Ramos (cell line): ENCODE results near the gene ADGRA1.
"Not testable (repeated sequence)": the region's sequence is repeated elsewhere in the genome, so short reads cannot be mapped to it uniquely, and the experiment has no call there.

ENCODE experiments used
- in situ Hi-C: fragments of 300-500 bp; cut with MboI; formaldehyde crosslinking; loops from one replicate; pipeline ENCODE4 v1.14.3; 2022; ENCODE audit warnings: low sequenced_read_pairs; ENCODE audit not compliant: unreplicated experiment

Gene ADGRA1

DNA sequence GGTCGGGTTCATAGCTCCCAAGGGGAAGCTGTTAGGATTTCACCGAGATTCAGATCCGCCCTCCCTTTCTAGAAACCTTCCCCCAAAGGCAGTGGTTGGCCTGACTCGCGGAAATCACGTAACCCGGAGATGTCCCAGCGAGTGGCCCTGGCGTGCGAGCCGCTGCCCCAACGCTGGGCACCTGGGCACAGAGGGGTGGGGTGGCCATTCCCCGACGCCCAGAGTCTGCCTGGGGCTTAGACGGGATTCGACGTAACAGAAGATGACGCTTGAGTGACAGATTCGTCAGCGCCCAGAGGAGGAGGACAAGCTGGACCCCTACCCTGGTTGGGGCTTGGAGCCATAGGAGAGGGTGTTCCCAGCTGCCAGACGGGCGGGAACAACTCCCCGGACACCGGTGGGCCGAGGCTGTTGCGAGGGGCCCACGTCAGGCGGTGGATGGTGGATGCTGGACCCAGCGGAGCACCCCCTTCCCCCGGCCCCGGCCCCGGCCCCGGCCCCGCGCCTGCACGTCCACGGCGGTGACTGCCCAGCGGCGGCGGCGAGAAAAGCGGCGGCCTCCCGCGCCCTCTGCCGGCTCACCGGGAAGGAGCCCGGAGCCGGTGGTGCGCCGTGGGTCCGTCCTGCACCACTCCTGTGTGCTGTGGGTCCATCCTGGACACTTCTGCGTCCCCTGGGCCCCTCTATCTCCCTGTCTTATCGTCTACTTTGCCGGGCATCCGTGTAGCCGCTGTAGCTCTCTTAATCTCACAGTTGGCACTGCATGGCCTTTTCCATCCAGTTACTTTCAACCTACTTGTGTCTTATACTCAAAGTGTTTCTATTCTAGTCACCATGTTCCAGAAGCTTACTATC is 36.9 kb downstream of the ADGRA1 start:
- in situ Hi-C loops = no loop called here

DNA sequence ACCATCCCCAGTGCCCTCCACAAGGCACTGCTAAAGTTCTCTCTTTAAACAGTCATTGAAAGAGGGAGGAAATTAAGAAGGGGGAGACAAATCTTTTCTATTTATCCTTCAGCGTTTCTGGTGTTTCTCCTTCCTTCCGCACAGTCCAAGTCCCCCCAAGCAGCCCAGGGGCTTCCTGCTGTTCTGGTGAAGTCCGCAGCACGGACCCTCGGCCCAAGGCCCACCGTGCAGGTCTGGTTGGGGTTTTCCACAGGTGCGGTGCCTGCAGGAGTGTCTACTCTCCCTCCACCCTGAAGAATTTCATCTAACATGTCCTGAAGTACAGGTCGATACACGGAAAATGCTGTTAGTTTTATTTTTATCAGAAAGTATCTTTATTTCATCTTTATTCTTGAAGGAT is 38.2 kb downstream of the ADGRA1 start:
- in situ Hi-C loops = no loop called here

DNA sequence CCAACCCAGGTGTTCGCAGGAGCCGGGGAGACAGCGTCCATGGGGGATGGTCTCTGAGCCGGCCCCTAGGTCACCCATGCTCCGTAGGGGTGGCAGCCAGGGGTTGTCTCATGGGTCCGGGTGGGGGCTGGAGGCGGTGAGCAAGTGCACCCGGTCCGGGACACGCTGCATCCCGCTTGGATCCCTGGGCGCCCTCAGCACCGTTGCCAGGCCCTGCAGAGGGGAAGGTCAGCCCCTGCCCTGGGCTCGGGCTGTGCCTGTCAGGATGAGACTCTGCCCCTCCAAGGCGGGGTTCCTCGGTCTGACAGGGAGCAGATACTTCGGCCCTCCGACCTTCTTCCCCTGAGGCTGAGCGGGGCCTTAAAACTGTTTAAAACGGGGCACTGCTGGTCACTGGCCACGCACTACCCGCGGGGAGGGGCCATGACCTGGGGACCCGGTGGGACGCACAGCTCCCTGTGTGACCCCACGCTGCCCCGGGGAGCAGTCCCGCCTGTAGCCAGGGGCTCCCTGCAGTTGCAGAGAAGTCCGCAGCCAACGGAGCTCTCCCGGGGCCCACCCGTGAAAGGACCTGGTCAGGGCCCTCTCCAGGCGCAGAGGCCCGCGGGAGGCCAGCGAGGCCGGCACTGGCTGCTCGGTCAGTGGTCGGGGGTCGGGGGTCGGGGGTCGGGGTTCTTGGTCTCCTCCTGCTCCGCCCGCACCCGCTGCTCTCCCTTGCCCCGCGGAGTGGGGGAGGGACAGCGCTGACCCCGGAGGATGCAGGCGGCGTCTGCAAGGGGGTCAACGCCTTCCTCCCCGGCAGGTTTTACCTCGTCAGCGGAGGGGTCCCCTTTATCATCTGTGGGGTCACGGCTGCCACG is 38.9 kb downstream of the ADGRA1 start:
- in situ Hi-C loops = no loop called here

DNA sequence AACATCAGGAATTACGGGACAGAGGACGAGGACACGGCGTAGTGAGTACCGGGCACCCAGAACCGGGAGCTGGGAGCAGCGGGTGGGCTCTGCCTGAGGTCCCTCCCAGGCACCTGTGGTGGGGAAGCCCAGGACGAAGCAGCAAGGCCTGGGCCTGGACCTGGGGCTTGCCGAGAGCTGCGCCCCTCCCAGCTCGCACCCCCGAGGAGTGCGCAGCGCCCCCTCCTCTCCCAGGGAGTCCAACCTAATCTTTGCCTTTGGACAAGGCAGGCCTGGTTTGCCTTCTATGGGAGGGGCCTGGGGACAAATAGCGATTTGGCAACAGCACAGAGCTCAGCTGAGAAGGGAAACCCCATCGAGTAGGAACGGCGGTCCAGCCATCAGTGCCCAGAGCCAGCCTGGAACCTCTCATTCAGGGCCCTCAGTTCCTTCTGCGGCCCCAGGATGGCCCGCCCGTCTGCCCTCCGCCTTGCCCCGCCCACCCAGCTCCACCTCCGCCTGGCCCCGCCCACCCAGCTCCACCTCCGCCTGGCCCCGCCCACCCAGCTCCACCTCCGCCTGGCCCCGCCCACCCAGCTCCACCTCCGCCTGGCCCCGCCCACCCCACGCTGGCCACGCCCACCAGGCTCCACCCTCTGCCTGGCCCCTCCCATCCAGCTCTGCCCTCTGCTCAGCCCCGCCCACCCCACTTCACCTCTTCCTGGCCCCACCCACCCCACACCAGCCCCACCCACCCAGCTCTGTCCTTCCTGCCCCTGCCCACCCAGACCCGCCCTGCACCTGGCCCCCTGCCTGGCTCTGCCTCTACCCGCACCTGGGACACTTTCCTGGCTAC is 39.8 kb downstream of the ADGRA1 start:
- in situ Hi-C loops = no loop called here

DNA sequence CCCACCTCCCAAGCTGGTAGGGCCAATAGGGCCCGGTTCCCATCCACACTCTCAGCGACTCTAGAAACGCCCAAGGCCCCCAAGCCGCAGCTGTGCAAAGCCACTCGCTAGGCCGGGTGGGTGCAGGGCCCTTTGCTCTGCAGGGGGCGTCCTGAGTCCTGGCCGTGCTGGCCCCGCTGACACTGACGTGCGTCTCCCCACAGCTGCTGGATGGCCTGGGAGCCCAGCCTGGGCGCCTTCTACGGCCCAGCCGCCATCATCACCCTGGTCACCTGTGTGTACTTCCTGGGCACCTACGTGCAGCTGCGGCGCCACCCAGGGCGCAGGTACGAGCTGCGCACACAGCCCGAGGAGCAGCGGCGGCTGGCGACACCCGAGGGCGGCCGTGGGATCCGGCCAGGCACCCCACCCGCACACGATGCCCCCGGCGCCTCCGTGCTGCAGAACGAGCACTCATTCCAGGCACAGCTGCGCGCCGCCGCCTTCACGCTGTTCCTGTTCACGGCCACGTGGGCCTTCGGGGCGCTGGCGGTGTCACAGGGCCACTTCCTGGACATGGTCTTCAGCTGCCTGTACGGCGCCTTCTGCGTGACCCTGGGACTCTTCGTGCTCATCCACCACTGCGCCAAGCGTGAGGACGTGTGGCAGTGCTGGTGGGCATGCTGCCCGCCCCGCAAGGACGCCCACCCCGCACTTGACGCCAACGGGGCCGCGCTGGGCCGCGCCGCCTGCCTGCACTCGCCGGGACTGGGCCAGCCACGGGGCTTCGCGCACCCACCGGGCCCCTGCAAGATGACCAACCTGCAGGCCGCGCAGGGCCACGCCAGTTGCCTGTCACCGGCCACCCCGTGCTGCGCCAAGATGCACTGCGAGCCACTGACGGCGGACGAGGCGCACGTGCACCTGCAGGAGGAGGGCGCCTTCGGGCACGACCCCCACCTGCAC is 40.7 kb downstream of the ADGRA1 start:
- in situ Hi-C loops = no loop called here

DNA sequence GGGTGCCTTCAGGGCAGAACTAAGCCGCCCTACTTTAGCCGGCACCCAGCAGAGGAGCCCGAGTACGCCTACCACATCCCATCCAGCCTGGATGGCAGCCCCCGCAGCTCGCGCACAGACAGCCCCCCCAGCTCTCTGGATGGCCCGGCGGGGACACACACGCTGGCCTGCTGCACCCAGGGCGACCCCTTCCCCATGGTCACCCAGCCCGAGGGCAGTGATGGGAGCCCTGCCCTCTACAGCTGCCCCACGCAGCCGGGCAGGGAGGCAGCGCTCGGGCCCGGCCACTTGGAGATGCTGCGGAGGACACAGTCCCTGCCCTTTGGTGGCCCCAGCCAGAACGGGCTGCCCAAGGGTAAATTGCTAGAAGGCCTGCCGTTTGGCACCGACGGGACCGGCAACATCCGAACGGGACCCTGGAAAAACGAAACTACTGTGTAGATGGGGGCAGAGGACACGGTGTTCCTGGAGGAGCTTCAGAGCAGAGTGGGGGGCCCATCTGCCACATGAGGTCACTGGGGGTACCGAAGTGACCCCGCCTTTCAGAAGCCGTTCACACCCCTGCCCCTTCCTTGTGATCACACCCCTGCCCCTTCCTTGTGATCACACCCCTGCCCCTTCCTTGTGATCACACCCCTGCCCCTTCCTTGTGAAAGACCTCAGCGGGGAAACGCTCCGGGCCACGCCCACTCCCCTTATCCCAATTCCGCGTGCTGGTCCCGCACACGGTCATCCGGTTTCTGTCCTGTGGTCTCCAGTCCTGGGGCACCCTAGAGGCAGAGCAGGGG is 41.5 kb downstream of the ADGRA1 start:
- in situ Hi-C loops = no loop called here

DNA sequence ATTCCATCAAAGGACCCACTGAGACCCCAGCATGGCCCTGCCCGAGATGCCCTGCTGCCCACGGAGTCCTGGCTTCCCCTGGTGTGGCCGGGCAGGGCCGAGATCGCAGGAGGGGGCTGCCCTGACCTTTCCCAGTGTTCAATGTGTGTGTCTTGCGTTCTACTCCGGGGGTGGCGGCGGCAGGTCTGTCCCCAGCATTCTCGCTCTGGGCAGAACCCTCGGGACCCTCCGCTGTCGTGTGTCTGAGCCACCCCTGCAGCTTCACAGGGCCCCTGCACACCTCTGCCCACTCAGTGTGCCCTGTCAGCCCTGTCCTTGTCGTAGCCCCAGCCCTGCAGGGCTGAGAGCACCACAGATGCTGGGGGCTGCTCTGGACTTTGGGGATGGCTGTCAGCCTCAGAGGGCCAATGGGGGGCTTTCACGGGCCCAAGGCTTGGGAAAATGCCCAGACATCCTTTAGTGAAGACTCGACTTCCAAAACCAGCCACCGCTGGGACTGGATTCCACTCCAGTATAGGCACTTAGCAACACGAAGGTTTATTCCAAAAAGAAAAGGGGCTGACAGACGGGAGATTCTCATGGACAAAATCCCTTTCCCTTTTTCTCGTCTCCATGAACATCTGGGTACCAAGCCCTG is 42.3 kb downstream of the ADGRA1 start:
- in situ Hi-C loops = no loop called here

DNA sequence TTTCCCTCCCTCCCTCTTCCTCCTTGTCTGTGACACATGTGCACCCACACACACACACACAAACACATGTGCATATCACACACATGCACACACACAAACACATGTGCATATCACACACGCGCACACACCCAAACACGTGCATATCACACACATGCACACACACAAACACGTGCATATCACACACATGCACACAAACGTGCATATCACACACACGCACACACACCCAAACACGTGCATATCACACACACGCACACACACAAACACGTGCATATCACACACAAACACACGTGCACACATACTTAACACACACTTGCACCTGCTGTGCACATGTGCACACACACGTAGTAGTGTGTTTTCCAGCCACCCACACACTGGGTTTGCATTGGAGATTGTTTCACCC is 42.9 kb downstream of the ADGRA1 start:
- in situ Hi-C loops = no loop called here

DNA sequence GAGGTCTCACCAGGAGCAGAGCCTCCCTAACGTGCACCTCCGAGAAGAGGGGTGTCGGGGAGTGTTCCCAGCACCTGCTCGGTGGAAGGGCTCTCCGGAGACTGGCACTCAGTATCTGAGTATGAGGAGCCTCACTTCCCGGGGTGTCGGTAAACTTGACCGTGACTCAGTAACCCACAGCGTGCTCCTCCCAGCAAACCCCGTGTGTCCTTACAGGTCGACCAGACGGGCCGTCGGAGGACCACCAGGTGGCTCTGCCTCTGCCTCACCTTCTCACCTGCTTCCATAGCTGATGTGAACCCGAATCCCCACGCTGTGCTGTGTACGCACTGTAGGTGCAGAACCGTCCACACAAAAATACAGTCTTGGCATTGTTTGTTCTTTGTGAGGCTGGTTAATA is 43.3 kb downstream of the ADGRA1 start:
- in situ Hi-C loops = no loop called here

DNA sequence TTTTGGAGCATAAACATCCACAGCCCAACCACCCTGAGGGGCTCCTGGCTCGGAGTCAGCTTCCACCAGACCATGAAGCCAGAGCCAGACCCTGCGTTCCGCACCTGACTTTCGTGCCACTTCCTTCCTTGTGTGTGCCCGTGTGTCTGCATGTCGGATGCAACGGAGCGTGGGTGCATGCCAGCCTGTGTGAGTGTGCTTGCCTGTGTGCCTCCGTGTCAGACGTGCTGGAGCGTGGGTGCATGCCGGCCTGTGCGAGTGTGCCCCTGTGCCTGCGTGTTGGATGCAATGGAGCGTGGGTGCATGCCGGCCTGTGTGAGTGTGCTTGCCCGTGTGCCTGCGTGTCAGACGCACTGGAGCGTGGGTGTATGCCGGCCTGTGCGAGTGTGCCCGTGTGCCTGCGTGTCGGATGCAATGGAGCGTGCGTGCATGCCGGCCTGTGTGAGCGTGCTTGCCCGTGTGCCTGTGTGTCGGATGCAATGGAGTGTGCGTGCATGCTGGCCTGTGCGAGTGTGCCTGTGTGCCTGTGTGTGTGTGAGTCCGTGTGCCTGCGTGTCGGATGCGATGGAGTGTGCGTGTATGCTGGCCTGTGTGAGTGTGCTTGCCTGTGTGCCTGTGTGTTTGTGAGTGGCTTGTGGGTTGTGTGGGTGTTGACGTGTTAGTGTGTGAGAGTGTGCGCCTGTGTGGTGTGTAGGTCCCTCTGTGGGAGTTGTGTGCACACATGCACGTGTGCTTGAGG is 44.2 kb downstream of the ADGRA1 start:
- in situ Hi-C loops = no loop called here

DNA sequence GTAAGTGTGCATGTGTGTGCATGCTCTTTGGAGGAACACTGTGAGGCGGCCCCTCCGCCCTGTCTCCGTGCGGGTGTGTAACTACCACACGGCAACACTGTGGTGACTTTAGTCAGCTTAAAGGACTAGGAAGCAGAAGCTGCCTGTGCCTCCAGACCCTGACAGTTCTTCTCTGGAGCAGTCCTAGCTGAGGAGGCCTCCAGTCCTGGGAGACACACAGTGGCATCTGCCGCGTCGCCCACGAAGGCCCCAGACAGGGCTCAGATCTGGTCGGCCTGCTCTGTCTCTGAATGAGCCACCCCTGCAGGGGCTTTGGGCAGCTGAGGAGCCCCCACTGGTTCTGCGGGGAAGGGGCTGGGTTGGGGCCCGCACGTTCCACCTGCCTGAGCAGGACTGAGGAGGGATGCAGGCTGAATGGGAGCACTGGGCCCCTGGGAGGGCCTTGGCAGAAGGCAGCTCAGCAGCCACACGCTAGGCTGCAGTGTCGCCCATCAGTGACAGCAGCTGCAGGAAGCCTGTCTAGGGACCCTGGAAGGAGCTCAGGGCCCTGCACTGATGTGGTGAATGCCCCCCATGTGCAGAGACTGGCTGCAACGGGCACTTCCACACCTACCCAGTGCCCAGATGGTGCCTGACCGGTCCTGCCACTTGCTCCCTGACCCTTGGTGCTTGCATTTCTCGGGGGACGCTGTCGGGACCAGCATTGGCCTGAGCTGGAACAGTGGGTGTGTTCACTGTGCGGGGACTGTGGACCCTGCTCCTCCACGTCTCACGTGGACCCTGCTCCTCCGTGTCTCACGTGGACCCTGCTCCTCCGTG is 45.0 kb downstream of the ADGRA1 start:
- in situ Hi-C loops = no loop called here

DNA sequence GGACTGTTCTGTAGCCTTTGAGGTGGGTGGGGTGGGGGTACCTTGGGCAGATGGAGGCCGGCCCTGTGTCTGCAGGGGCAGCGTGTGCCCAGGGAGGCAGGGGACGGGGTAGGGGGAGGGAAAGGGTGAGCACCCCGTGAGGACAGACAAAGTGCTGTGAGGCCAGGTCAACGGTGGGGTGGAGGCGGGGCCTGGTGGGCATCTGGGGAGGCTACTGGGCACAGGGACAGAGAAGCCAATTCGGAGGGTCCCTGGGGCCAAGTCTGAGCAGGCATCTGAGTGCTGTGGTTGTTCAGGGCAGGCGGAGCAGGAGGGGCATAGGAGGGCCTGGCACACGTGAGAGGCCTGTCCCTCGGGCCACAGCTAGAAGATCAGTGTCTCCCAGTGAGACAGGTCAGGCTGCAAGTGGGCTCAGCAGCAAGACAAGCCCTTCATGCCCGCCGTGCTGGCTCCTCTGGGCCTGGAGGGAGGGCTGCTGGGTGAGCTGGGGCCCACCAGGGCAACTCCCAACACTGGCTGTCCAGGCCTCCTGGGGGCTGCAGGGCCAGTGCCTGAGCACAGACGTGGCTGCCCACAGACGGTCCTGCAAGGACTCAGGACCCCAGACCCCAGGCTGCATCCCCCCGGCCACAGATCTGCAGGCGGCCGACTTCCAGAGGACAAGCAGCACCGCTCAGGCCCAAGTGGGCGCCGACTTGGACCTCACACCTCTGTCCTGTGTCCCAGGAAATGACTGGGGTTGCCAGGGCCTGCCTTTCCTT is 45.9 kb downstream of the ADGRA1 start:
- in situ Hi-C loops = no loop called here

DNA sequence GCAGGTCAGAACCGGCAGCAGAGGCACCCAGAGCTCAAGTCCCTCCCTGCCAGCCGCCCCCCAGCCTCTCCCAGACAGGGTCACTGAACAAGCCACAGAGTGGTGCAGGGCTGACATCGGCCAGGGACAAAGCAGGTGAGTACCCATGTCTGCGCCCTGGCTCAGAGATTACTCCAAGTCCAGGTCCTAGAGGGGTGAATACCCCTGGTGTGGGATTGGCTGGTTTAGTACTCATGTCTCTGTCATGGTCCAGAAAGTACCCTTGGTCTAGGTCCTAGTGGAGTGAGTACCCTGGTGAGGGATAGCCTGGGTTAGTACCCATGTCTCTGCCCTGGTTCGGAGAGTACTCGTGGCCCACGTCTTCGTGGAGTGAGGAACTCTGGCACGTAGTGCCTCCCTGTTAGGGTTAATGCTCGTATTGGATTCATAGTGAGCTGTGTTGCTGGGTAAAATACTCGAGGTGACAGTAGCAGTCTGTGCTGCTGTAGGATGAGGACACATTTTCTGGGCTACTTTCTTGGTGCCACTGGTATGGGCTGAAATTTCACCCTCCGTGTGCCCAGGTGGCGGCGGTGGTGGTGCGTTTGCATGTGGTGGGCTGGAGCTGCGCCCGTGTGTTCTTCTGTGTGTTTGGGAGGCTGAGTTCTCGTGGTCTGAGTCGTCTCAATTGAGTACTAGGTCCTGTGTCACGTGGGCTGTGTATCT is 46.8 kb downstream of the ADGRA1 start:
- in situ Hi-C loops = no loop called here

DNA sequence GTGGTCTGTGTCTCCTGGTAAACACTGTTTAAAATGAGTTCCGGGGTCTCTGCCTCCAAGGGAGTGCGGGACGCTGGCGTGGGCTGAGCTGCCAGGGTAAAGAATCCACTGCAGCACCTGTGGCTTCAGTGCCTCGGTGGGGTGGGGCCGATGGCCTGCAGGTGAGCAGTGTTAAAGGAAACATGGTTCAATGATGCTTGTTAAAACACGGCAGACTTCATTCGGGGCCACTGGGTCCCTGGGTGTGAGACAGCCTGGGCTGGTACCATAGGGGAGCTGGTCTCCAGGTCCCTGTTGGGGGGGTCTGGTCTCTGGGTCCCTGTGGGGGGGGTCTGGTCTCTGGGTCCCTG is 47.4 kb downstream of the ADGRA1 start:
- in situ Hi-C loops = no loop called here

DNA sequence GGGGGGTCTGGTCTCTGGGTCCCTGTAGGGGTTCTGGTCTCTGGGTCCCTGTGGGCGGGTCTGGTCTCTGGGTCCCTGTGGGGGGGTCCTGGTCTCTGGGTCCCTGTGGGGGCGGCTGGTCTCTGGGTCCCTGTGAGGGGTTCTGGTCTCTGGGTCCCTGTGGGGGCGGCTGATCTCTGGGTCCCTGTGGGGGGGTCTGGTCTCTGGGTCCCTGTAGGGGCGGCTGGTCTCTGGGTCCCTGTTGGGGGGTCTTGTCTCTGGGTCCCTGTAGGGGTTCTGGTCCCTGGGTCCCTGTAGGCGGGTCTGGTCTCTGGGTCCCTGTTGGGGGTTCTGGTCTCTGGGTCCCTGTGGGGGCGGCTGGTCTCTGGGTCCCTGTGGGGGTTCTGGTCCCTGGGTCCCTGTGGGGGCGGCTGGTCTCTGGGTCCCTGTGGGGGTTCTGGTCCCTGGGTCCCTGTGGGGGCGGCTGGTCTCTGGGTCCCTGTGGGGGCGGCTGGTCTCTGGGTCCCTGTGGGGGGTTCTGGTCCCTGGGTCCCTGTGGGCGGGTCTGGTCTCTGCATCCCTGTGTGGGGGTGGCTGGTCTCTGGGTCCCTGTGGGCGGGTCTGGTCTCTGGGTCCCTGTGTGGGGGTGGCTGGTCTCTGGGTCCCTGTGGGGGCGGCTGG is 49.9 kb downstream of the ADGRA1 start:
- in situ Hi-C loops = not testable (repeated sequence)
